Left cardiac atrium (tissue), 4 donors: ENCODE data around the gene PLEKHF1. TPM values are rescaled to one million over a fixed set of nuclear protein-coding genes. Genes with fewer than 3 reads are reported as not detected.
"Not testable (repeated sequence)": the region's sequence is repeated elsewhere in the genome, so short reads cannot be mapped to it uniquely, and the experiment has no call there.

ENCODE experiments used
- ATAC-seq, 2 donors: fragments of 200-7000 bp; cut with Tn5 transposase; one replicate each; pipeline ENCODE4 v1.9.1; 2020; ENCODE audit warnings: mild to moderate bottlenecking in 2 of 2, moderate library complexity in 2 of 2
- DNase-seq: peaks from one replicate; pipeline ENCODE4 v3.0.0-alpha.2; 2020
- intact Hi-C, 2 donors: fragments of 100-400 bp; cut with DNase I; formaldehyde crosslinking; loops; one replicate each; pipeline versions ENCODE4 v1.14.1 to v1.15.1; 2022 to 2023
- total RNA-seq, 2 donors: library from RNA; stranded (reverse); fragmentation: NEBNext Ultra II Directional; extraction: Animal tissue kit (Norgen Biotek cat#: 25700); gene quantifications; one replicate each; pipeline ENCODE4 v1.2.1, GENCODE V29; 2021
- donor health status: DM: no; HTN: yes; CAD: no.
- donor health status: DM: no; HTN: yes; CAD: no; lungs with severe emphysema.
- donor health status: DM: yes; HTN: yes; CAD: no.
- donor health status: Dilated cardiomyopathy.

PLEKHF1 gene
- total RNA-seq, 2 donors from 2014 or later, result 28.1 to 32.8 TPM

DNA sequence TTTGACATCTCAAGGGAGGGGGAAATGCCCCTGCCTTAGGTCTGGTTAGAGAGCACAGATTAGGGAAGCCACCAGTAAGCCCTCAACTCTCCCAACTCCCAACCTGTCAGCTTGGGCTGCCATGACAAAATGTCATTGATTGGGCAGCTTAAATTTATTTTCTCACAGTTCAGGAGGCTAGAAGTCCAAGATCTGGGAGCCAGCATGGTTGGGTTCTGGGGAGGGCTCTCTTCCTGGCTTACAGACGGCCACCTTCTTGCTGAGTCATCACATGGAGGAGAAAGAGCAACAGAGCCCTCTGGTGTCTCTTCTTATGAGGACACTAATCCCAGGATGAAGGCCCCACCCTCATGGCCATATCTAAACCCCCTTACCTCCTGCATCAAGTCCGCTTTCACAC is 25.6 kb downstream of the PLEKHF1 start:
- peak in 1 of 2 donors; percentile 10 for ATAC-seq
- DNase-seq, result no peak
- intact Hi-C loops, result no loop called here

DNA sequence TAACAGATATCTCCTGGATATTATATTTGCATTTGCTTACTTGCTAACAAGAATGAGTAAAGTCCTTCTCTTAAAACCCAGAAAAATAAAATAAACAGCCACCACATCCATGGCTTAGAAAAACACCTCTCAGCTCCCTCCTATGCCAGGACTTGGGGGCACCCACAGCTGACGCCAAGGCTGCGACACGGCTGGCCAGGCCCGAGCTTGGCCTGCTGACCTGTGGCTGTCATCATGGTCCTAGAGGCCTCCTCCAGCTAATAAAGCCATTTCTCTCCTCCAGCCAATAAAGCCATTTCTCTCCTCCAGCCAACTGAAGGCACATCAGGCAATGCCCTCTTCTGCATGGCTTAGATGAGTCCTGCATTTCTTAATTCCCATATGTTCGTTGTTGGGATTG is 28.9 kb downstream of the PLEKHF1 start:
- DNase-seq (no peak), ATAC-seq (no peak)
- intact Hi-C loops, result no loop called here

DNA sequence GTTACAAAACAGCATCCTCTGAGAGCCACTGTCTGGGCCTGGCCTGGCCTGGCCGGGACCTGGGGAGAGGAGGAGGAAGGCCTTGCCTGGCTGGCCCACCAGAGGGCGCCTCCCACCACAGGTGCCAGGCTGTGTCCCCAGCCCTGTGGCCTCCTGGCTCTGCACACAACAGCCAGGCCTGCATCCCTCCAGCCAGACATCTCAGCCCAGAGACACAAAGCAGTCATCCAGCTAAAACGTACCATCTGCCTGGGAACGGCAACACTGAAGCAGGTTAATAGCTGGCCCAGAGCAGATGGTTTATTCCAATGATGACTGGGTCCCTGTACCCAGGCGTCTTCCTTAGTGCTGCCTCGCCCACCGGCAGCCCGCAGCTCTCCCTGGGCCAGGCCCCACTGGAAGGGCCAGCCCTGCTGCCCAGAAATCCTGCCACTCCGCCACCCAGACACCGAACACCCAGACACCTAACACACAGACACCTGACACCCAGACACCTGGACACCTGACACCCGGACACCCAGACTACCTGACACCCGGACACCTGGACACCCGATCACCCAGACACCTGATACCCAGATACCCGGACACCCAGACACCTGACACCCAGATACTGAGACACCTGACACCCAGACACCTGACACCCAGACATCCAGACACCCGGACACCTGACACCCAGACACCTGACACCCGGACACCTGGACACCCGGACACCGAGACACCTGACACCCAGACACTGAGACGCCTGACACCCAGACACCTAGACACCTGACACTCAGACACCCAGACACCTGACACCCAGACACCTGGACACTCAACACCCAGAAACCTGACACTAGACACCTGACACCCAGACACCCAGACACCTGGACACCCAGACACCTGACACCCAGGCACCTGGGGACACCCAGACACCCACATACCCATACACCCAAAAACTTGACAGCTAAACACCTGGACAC is 29.7 kb downstream of the PLEKHF1 start:
- intact Hi-C loops, result no loop called here
- ATAC-seq (peak; percentile 94 to 98), DNase-seq (peak; percentile 86)

DNA sequence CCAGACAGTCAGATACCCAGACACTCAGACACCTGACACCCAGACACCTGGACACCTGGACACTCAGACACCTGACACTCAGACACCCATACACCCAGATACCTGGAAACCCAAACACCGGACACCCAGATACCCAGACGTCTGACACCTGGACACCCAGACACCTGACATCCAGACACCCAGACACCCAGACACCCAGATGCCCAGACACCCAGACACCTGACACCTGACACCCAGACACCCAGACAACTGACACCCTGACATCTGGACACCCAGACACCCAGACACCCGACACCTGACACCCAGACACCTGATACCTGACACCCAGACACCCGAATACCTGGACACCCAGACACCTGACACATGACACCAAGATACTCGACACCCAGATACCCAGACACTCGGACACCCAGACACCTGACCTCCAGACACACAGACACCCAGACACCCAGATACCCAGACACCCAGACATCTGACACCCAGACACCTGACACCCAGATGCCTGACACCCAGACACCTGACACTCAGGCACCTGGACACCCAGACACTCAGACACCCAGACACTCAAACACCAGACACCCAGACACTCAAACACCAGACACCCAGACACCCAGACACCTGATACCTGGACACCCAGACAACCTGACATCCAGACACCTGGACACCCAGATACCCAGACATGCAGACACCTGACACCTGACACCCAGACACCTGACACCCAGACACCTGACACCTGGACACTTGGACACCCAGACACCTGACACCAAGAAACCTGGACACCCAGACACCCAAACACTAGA is 30.7 kb downstream of the PLEKHF1 start:
- ATAC-seq (no peak), DNase-seq (no peak)
- intact Hi-C loops, result no loop called here

DNA sequence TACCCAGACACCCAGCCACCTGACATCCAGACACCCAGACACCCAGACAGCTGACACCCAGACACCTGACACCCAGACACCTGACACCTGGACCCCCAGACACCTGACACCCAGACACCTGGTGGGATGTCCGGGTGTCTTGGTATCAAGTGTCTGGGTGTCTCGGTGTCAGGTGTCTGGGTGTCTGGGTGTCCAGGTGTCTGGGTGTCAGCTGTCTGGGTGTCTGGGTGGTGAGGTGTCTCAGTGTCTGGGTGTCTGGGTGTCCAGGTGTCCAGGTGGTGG is 31.2 kb downstream of the PLEKHF1 start:
- ATAC-seq (no peak), DNase-seq (no peak)
- intact Hi-C loops, result no loop called here

DNA sequence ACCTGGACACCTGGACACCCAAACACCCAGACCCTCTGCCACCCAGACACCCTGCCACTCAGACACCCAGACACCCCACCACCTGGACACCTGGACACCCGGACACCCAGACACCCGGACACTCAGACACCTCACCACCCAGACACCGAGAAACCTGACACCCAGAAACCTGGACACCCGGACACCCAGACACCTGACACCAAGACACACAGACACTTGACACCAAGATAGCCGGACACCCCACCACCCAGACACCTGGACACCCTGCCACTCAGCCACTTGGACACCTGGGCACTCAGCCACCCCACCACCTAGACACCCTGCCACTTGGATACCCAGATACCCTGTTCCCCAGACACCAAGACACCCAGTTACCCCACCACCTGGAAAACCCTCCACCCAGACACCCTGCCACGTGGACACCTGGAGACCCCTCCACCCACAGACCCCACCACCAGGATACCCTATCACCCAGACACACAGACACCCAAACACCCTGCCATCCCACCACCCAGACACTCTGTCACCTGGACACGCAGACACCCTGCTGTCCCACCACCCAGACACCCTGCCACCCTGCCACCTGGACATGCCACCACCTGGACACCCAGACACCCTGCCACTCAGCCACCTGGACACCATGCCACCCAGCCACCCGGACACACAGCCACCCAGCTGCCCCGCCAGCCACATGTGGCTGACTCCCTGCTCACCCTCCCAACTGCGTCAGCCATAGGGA is 32.4 kb downstream of the PLEKHF1 start:
- intact Hi-C loops, result no loop called here
- ATAC-seq (no peak), DNase-seq (no peak)

DNA sequence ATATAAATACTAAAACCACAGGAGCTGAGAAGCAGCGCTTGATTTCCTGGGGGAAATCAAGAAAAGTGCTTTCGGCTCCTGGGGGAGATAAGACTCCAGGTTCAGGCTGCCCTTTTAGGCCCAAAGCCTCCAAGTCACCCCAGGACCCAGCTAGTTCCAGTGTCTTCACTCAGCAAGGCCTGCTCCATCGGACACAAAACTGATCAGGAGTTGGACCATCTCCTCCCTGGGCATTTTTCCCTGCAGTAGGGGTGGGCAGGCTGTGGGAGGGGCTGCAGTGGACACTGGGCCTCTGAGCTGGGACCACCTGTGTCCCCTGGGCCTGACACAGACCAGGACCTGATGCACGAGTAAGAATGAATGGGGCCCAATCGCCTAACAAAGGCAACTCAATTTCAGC is 34.6 kb downstream of the PLEKHF1 start:
- intact Hi-C loops, result no loop called here
- no peak for ATAC-seq
- DNase-seq, result no peak

DNA sequence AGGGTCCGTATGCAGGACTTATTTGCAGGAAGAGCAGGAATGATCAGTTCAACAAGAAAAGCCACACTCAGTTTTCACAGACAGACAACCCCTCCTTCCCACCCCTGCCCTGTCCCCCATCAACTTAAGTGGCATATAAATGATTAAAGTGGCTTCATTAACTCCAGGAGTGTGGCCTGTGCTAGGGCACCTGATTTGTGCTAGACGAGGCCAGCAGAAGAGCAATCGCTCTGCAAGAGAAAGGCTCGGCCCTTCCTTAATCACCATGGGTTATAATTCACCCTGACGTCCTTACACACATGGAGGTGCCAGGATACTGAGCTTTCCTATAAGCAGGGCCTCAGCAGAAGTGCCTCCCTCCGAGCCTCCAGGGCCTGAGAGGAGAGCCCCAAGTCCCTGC is 35.2 kb downstream of the PLEKHF1 start:
- intact Hi-C loops, result no loop called here
- ATAC-seq, result no peak
- DNase-seq, result no peak

DNA sequence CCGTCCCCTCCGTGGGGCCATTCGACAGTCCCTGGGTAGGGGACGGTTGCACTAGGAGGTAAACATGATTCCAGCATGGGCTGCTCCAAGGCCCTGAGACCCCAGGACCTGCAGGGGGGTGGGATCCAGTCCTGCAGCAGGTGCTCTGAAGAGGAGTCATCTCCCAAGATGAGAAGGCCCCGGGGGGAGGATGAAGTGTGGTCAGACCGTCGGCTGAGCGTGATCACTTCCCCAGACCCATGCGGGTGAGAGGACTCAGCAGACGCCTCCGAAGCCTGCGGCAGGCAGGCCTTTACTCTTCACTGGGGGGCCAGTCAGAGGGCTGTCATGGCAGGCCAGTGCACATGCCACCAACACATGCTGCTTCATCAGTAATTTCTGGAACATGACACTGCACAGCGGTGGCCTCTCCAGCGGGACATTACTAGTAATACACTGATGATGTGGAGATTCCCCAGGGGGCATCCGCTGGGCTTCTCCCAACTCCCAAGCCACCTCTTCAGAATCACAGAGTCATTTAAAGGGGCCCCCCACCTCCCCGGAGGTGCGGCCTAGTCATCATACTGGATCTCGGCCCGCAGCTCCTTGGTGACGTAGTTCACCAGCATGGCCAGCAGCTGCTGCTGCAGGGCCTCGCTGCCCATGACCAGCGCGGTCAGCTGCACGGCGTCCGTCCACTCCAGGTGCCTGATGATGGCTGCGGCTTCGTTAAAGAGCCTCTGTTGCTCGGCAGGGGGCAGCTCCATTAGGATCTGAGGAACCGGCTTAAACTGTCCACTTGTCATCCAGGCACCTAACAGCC is 37.1 kb downstream of the PLEKHF1 start:
- intact Hi-C loops, result no loop called here
- ATAC-seq (no peak), DNase-seq (no peak)

DNA sequence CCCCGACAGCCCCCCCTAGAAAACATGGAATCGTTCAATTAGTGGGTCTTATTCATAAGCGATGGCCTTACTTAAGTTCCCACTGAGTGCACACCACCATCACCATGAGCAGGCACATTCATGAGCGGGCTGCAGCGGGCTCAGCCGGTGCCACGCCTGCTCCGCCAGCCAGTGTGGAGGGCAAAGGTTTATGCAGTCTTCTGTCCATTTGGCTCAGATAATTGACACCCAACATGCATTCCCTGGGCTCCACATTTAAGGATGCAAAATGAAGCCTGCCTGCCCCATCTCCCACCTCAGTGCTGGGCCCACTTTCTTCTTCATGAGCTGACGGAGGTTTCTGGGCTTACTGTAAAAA is 37.7 kb downstream of the PLEKHF1 start:
- intact Hi-C loops, result no loop called here
- ATAC-seq, result no peak
- no peak for DNase-seq

DNA sequence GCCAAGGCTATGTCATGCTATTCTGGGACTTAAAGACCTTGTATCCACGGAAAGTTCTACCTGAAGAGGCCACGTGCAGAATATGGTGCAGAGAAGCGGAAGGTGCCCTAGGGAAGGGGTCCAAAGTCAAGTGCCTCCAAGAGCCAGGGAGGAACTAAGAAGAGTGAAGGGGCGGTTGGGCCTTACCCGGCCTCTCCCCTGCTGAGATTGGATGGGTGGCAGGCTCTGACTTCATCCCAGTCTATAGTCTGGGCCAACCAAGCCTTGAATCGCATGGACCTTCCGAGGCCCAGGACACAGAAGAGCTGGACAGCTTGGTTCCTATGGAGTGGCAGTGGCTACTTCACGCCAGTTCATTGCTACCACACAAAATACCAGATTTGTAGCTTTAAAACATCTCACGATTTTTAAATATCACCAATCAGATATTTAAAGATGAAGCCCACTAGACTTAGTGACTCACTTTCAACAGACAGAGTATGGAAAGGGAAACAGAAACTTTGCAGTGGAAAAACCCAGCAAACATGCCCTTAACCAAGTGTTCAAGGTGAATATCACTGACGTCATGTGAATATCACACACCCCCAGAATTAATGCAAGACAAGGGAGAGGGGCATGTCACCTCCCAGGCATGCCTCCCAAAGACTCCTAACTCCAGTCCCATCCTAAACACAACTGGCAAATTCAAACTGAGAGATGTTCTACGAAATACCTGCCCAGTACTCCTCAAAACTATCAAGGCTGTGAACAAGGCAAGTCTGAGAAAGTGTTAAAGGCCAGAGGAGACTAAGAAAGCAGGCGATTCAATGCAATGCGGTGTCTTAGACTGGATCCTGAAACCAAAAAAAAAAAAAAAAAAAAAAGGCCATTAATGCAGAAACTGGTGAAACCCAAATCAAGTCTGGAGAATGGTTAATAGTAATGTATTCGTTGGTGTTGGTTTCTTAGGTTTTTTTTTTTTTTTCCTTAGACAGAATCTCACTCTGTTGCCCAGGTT is 39.6 kb downstream of the PLEKHF1 start:
- no peak for DNase-seq
- no peak for ATAC-seq
- intact Hi-C loops, result no loop called here

DNA sequence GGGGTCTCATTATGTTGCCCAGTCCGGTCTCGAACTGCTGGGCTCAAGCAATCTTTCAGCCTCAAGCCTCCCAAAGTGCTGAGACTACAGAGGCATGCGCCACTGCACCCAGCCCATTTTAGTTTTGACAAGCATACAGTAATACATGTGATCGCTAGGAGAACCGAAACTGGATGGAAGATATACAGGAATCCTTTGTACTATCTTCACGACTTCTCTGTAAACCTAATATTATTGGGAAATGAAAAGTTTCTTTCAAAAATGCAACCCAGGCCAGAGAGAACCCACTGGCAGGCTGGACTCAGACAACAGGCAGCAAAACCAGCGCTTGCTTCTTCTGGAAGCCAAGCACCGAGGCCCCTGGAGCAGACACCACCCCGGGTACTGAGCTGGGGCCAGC is 40.4 kb downstream of the PLEKHF1 start:
- DNase-seq, result no peak
- ATAC-seq, result no peak
- intact Hi-C loops, result no loop called here

DNA sequence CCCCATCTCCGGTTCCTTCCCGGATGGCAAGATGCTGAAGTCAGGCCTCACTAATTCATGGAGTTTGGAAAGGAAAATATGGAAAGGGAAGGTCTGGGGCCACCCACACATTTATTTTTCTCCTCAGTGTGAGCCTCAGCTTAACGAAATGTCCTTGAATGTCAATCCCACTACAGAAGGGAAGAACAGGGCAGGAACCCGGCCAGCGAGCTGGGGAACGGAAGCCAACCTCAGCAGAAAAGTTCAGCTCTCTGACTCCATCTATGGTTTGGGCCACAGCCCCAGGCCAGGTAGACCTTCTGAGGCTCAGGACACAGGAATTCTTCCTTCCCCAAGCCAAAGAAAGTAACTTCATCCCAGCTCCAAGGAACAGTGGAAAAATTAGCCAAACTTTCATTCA is 41.4 kb downstream of the PLEKHF1 start:
- ATAC-seq (no peak), DNase-seq (no peak)
- intact Hi-C loops, result no loop called here

DNA sequence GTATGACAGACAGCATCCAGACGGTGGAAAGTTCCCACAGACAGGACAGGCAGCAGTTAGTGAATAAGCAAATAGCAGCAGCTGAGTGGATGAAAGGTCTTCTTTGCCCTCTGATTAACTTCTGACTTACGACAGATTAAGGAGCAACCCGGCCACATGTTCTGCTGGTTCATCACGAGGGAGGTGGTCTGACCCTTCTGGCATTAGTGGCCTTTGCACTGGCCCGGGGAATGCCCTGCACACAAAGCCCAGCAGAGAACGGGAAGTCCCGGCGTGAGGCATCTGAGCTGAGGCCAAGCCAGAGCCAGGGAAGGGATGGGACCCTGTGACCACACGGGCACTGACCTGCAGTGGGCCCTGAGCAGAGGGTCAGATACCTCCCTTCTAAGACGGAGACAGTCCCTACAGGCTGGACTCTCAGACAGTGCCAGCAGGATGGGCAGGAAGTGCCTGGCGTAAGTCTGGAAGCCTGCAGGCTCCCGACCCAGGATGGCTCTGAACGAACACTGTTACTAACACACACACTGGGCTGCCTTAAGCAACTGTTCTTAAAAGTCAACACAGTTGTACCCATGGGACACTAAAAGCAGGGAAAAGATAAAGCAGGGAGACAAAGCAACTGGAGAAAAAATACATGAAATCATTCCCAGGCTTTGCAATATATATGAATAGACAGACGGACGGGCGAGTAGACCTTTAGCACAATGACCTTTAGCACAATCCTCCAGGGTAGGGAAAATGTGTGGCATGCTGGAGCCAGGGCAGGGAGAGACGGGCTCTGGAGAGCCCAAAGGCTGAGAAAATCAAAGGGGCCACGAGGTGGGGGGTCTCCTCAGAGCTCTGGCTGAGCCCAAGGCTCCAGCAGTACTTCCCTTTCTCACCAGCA is 43.5 kb downstream of the PLEKHF1 start:
- intact Hi-C loops, result no loop called here
- no peak for DNase-seq
- peak; percentile 63 to 79 for ATAC-seq

DNA sequence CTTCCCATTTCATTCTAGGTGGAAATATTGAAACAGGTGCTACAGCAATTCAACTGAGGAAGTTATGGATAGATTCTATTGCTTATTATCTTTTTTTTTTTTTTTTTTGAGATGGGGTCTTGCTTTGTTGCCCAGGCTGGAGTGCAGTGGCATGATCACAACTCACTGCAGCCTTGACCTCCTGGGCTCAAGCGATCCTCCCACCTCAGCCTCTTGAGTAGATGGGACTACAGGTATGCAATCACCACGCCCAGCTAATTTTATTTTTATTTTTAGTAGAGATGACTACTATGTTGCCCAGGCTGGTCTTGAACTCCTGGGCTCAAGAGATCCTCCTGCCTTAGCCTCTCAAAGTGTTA is 44.2 kb downstream of the PLEKHF1 start:
- intact Hi-C loops, DNase-seq, ATAC-seq: not testable (repeated sequence)

DNA sequence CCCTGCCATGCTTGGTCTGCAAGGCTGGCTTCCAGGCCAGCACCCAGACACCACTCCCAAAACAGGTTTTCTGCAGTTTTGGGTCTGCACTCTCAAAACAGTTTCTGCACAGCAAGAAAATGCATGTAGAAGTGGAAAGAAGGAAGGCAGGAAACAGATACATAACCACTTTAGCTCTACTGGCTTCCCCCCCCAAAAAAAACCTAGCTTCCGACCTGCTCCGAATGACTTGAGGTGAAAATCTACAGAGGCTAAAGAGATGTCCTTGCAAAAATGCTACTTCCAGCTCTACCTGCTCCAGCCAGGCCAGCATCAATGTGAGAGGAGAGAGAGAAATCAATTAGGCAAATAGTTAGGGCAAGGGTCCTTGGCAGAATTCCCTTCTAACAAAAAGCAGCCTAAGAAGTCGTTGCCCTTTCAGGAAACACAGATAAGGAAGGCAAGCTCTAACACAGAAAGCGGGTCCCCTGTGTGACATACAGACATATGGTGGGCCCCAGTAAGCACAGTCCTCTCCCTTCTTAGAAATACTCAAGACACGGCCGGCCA is 46.4 kb downstream of the PLEKHF1 start:
- ATAC-seq (no peak), DNase-seq (no peak)
- intact Hi-C loops, result no loop called here
